GM12878 (cell line): ENCODE results near the gene RASIP1.

ENCODE experiments used
- MXI1 ChIP-seq: fragments of 150-350 bp; IDR thresholded peaks from 2 replicates; pipeline ENCODE4 v1.6.1; 2011; ENCODE audit warnings: low read depth, mild to moderate bottlenecking, inconsistent platforms, low read length, improper control_type of control experiment
- YY1 ChIP-seq: IDR thresholded peaks from 2 replicates; pipeline ENCODE4 v1.6.1; 2011; ENCODE audit warnings: low read depth, mild to moderate bottlenecking, low read length
- ZNF207 ChIP-seq: fragments of 450-650 bp; IDR thresholded peaks from 2 replicates; pipeline ENCODE4 v1.6.1; 2014; ENCODE audit warnings: antibody characterized with exemption, mild to moderate bottlenecking, borderline replicate concordance
- ZNF274 ChIP-seq: IDR thresholded peaks from one replicate; pipeline ENCODE4 v1.8.0; 2011; ENCODE audit not compliant: insufficient read length, insufficient read depth
- TF ChIP-seq, protein P1 (sequence below), 3 experiments: IDR thresholded peaks in 2 of 3; conservative IDR thresholded peaks in 1 of 3; 2 replicates each; pipeline ENCODE4 v1.5.1; 2011; ENCODE audit warnings: low read depth in 3 of 3, low read length in 3 of 3, mild to moderate bottlenecking in 3 of 3, control low read depth in 2 of 3, moderate library complexity in 2 of 3, inconsistent platforms in 1 of 3, mixed read lengths in 1 of 3; ENCODE audit not compliant: control insufficient read depth in 2 of 3, insufficient read depth in 1 of 3; ENCODE audit errors: extremely low read depth in 1 of 3
- TF ChIP-seq, protein P2 (sequence below): IDR thresholded peaks from 2 replicates; pipeline ENCODE4 v1.6.1; 2012; ENCODE audit warnings: low read depth, low read length, improper control_type of control experiment

DNA sequence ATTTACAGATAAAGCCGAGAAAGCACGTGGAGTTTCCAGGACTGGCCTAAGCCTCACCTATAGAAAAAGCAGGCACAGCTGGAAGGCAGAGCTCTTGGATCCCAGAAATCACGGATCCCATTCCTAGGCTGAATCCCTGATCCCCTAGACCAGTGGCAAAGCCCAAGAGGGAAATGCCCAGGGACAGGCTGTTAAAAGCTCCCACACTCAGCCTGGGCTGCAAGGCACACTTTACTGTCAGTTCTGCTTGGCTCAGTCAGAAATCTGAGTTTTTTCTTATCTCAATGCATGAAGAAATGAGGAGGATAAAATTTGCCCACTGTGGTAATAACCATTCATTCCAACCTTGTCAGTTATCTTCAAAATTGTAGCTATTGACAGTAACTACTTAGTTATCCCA, 52.6 kb downstream of the RASIP1 start:
- TF ChIP-seq ZNF274 (no peak), YY1 (no peak), MXI1 (no peak), ZNF207 (no peak)
- TF ChIP-seq, protein P1, sequence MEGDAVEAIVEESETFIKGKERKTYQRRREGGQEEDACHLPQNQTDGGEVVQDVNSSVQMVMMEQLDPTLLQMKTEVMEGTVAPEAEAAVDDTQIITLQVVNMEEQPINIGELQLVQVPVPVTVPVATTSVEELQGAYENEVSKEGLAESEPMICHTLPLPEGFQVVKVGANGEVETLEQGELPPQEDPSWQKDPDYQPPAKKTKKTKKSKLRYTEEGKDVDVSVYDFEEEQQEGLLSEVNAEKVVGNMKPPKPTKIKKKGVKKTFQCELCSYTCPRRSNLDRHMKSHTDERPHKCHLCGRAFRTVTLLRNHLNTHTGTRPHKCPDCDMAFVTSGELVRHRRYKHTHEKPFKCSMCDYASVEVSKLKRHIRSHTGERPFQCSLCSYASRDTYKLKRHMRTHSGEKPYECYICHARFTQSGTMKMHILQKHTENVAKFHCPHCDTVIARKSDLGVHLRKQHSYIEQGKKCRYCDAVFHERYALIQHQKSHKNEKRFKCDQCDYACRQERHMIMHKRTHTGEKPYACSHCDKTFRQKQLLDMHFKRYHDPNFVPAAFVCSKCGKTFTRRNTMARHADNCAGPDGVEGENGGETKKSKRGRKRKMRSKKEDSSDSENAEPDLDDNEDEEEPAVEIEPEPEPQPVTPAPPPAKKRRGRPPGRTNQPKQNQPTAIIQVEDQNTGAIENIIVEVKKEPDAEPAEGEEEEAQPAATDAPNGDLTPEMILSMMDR (IDR thresholded peaks at IDR 0.05 in 2 of 3, conservative IDR thresholded peaks at IDR 0.05 in 1 of 3; ENCODE audit: control insufficient read depth in 2 of 3, extremely low read depth in 1 of 3, insufficient read depth in 1 of 3, low read depth in 3 of 3, low read length in 3 of 3), result no peak
- TF ChIP-seq, protein P2, sequence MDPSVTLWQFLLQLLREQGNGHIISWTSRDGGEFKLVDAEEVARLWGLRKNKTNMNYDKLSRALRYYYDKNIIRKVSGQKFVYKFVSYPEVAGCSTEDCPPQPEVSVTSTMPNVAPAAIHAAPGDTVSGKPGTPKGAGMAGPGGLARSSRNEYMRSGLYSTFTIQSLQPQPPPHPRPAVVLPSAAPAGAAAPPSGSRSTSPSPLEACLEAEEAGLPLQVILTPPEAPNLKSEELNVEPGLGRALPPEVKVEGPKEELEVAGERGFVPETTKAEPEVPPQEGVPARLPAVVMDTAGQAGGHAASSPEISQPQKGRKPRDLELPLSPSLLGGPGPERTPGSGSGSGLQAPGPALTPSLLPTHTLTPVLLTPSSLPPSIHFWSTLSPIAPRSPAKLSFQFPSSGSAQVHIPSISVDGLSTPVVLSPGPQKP, result no peak
